NCI-H1092 treated with DMSO at 0.1 percent for 48 hours (cell line): ENCODE measurements around the gene ACSM4.
"Not testable (repeated sequence)": the region's sequence is repeated elsewhere in the genome, so short reads cannot be mapped to it uniquely, and the experiment has no call there.

ENCODE experiments used
- DNase-seq: peaks from one replicate; lab custom pipeline; 2025; lab: John Stamatoyannopoulos, UW

The ACSM4 gene

GRCh38 chr12:7303772-7304171, at the start of gene ACSM4:
Gene ACSM4 (plus strand): TSS chr12:7304072. CDS start chr12:7304332, 260 bp downstream.
- no peak for DNase-seq

GRCh38 chr12:7259060-7259459, 44.8 kb upstream of the ACSM4 start:
- no peak for DNase-seq

- DNase-seq: no peak
These were observed 39.3 kb upstream of the ACSM4 start for GRCh38 chr12:7264538-7264937.

GRCh38 chr12:7265251-7265650, 38.6 kb upstream of the ACSM4 start:
- DNase-seq: no peak

GRCh38 chr12:7269273-7269672, 34.6 kb upstream of the ACSM4 start:
- no peak for DNase-seq

GRCh38 chr12:7271893-7272514, 31.9 kb upstream of the ACSM4 start:
- no peak for DNase-seq

GRCh38 chr12:7275482-7275881, 28.4 kb upstream of the ACSM4 start:
- DNase-seq: not testable (repeated sequence)

GRCh38 chr12:7282844-7283243, 21.0 kb upstream of the ACSM4 start:
- DNase-seq: no peak

- DNase-seq: no peak
These were observed 14.1 kb upstream of the ACSM4 start for GRCh38 chr12:7289743-7290142.

- DNase-seq: not testable (repeated sequence)
These were observed 13.3 kb upstream of the ACSM4 start for GRCh38 chr12:7290588-7290987.

- no peak for DNase-seq
These were observed 11.6 kb upstream of the ACSM4 start for GRCh38 chr12:7292300-7292699.

GRCh38 chr12:7293670-7294069, 10.2 kb upstream of the ACSM4 start:
- DNase-seq: no peak

- no peak for DNase-seq
These were observed 8.3 kb upstream of the ACSM4 start for GRCh38 chr12:7295529-7295928.

GRCh38 chr12:7297865-7298264, 6.0 kb upstream of the ACSM4 start:
- no peak for DNase-seq

GRCh38 chr12:7302266-7302986, 1.4 kb upstream of the ACSM4 start:
- DNase-seq: no peak

GRCh38 chr12:7303230-7303629, 642 bp upstream of the ACSM4 start:
- no peak for DNase-seq

- DNase-seq: no peak
These were observed 584 bp downstream of the ACSM4 start for GRCh38 chr12:7304456-7304855.

GRCh38 chr12:7310070-7310469, 6.2 kb downstream of the ACSM4 start:
- no peak for DNase-seq

GRCh38 chr12:7319930-7320329, 16.1 kb downstream of the ACSM4 start:
- DNase-seq: no peak

- DNase-seq: no peak
These were observed 17.8 kb downstream of the ACSM4 start for GRCh38 chr12:7321624-7322023.

GRCh38 chr12:7322599-7322998, 18.7 kb downstream of the ACSM4 start:
- DNase-seq: no peak

- DNase-seq: no peak
These were observed 20.3 kb downstream of the ACSM4 start for GRCh38 chr12:7324176-7324575.

- no peak for DNase-seq
These were observed 24.0 kb downstream of the ACSM4 start for GRCh38 chr12:7327918-7328317.

GRCh38 chr12:7337790-7338189, 33.9 kb downstream of the ACSM4 start:
- not testable (repeated sequence) for DNase-seq
